Thyroid gland (tissue), 4 donors: ENCODE measurements around the gene HIC1.

Source experiments
- CTCF ChIP-seq, 6 experiments: fragments of 200-600 bp in 3 of 6; fragments of 450-650 bp in 3 of 6; sonication (generic) in 3 of 6; IDR thresholded peaks; one replicate each; pipeline ENCODE4 v1.5.1; 2016 to 2019; ENCODE audit warnings: antibody characterized with exemption in 6 of 6, mild to moderate bottlenecking in 2 of 6, inconsistent platforms in 1 of 6, moderate library complexity in 1 of 6
- POLR2A ChIP-seq, 2 donors: fragments of 450-650 bp; IDR thresholded peaks; one replicate each; pipeline ENCODE4 v1.6.1; 2017; ENCODE audit warnings: antibody characterized with exemption in 2 of 2, mild to moderate bottlenecking in 2 of 2, moderate library complexity in 1 of 2

GRCh38 chr17:2087597-2088211, 32.8 kb downstream of the HIC1 start:
- no peak for TF ChIP-seq POLR2A (IDR thresholded peaks at IDR 0.05)
- no peak for TF ChIP-seq CTCF (IDR thresholded peaks at IDR 0.05)
